ENCODE results near the gene TAS2R30. TPM values are rescaled to one million over a fixed set of nuclear protein-coding genes. Genes with fewer than 3 reads are reported as not detected.

The TAS2R30 gene
- total and polyA plus RNA-seq, 2 donors (not counting 1 experiment from before 2014, with no cell fraction given), result 0.08 to 4.0 TPM

- H2AFZ ChIP-seq (ENCODE audit: low read length), result no peak overlapping the region
- no peak overlapping the region for H3K4me2 ChIP-seq (ENCODE audit: extremely low read depth, insufficient read depth, low read length)
- H3K36me3 ChIP-seq (ENCODE audit: control insufficient read depth, insufficient read depth, low read length), result no peaks in the 10 kb centered on the region
- DNase-seq (ENCODE audit: low read depth in 2 of 2), result no peak
- no peak overlapping the region for H3K27ac ChIP-seq (ENCODE audit: insufficient read depth, low read length)
- no peak overlapping the region for H3K4me3 ChIP-seq (replicated peaks in 1 of 4; ENCODE audit: control extremely low read depth in 1 of 4, insufficient read depth in 1 of 4, low read depth in 3 of 4, low read length in 4 of 4)
- no peaks in the 10 kb centered on the region for H3K27me3 ChIP-seq (ENCODE audit: control insufficient read depth, insufficient read depth, low read length)
- no peaks in the 10 kb centered on the region for H4K20me1 ChIP-seq (ENCODE audit: control insufficient read depth, extremely low read depth, insufficient read depth, low read length)
- no peaks in the 10 kb centered on the region for H3K9me3 ChIP-seq (ENCODE audit: control insufficient read depth, insufficient read depth, low read depth, low read length)
- peaks cover 11% of the 10 kb centered on the region for H3K79me2 ChIP-seq (ENCODE audit: control insufficient read depth, insufficient read depth, low read length)
- TF ChIP-seq CTCF (conservative IDR thresholded peaks at IDR 0.05 in 1 of 2, IDR thresholded peaks at IDR 0.05 in 1 of 2; ENCODE audit: low read depth in 1 of 2, low read length in 2 of 2) (no peak), EZH2 (IDR thresholded peaks at IDR 0.05; ENCODE audit: low read length, missing control alignments) (no peak)
- no peaks in the 10 kb centered on the region for H3K4me1 ChIP-seq (ENCODE audit: control insufficient read depth, extremely low read depth, insufficient read depth, low read length)
- H3K9ac ChIP-seq (ENCODE audit: insufficient read depth, low read length), result no peak overlapping the region
These were observed 43.8 kb upstream of the TAS2R30 start for GRCh38 chr12:11178250-11178649.

GRCh38 chr12:11174022-11174421, 39.6 kb upstream of the TAS2R30 start:
- Histone ChIP-seq H2AFZ (ENCODE audit: low read length) (no peak overlapping the region), H3K4me2 (ENCODE audit: extremely low read depth, insufficient read depth, low read length) (no peak overlapping the region), H3K36me3 (ENCODE audit: control insufficient read depth, insufficient read depth, low read length) (no peaks in the 10 kb centered on the region), H3K27me3 (ENCODE audit: control insufficient read depth, insufficient read depth, low read length) (no peaks in the 10 kb centered on the region), H4K20me1 (ENCODE audit: control insufficient read depth, extremely low read depth, insufficient read depth, low read length) (no peaks in the 10 kb centered on the region), H3K9me3 (ENCODE audit: control insufficient read depth, insufficient read depth, low read depth, low read length) (no peaks in the 10 kb centered on the region), H3K27ac (ENCODE audit: insufficient read depth, low read length) (no peak overlapping the region), H3K4me3 (replicated peaks in 1 of 4; ENCODE audit: control extremely low read depth in 1 of 4, insufficient read depth in 1 of 4, low read depth in 3 of 4, low read length in 4 of 4) (no peak overlapping the region), H3K4me1 (ENCODE audit: control insufficient read depth, extremely low read depth, insufficient read depth, low read length) (no peaks in the 10 kb centered on the region), H3K9ac (ENCODE audit: insufficient read depth, low read length) (no peak overlapping the region), H3K79me2 (ENCODE audit: control insufficient read depth, insufficient read depth, low read length) (peaks cover 46% of the 10 kb centered on the region)
- peak in 1 of 2 donors; percentile 56 for DNase-seq (ENCODE audit: low read depth in 2 of 2)
- TF ChIP-seq CTCF (conservative IDR thresholded peaks at IDR 0.05 in 1 of 2, IDR thresholded peaks at IDR 0.05 in 1 of 2; ENCODE audit: low read depth in 1 of 2, low read length in 2 of 2), result no peak

GRCh38 chr12:11171969-11172675, 37.7 kb upstream of the TAS2R30 start:
- DNase-seq (ENCODE audit: low read depth in 2 of 2), result peak; percentile 30 to 43
- H3K4me1 ChIP-seq (ENCODE audit: control insufficient read depth, extremely low read depth, insufficient read depth, low read length), result no peaks in the 10 kb centered on the region
- TF ChIP-seq CTCF (conservative IDR thresholded peaks at IDR 0.05 in 1 of 2, IDR thresholded peaks at IDR 0.05 in 1 of 2; ENCODE audit: low read depth in 1 of 2, low read length in 2 of 2), result no peak
- no peak for TF ChIP-seq EZH2 (IDR thresholded peaks at IDR 0.05; ENCODE audit: low read length, missing control alignments)
- H3K9ac ChIP-seq (ENCODE audit: insufficient read depth, low read length), result peak overlapping the region; percentile 97
- H3K36me3 ChIP-seq (ENCODE audit: control insufficient read depth, insufficient read depth, low read length), result no peaks in the 10 kb centered on the region
- H3K79me2 ChIP-seq (ENCODE audit: control insufficient read depth, insufficient read depth, low read length), result peaks cover 57% of the 10 kb centered on the region
- peak overlapping the region; percentile 70 for H3K4me2 ChIP-seq (ENCODE audit: extremely low read depth, insufficient read depth, low read length)
- peak overlapping the region; percentile 72 for H2AFZ ChIP-seq (ENCODE audit: low read length)
- H3K27ac ChIP-seq (ENCODE audit: insufficient read depth, low read length), result peak overlapping the region; percentile 94
- no peaks in the 10 kb centered on the region for H3K27me3 ChIP-seq (ENCODE audit: control insufficient read depth, insufficient read depth, low read length)
- no peaks in the 10 kb centered on the region for H3K9me3 ChIP-seq (ENCODE audit: control insufficient read depth, insufficient read depth, low read depth, low read length)
- peak overlapping the region; percentile 62 to 94 (median 72) for H3K4me3 ChIP-seq (replicated peaks in 1 of 4; ENCODE audit: control extremely low read depth in 1 of 4, insufficient read depth in 1 of 4, low read depth in 3 of 4, low read length in 4 of 4)
- H4K20me1 ChIP-seq (ENCODE audit: control insufficient read depth, extremely low read depth, insufficient read depth, low read length), result no peaks in the 10 kb centered on the region
